Hepatocyte (in vitro differentiated cells): ENCODE results near the gene TACC2. TPM values are rescaled to one million over a fixed set of nuclear protein-coding genes. Genes with fewer than 3 reads are reported as not detected.

Experiments used
- DNase-seq: peaks from one replicate; pipeline ENCODE4 v3.0.0-alpha.2; 2016; ENCODE audit warnings: low spot score
- H2AFZ ChIP-seq: fragments of 200-600 bp; sonication (generic); 2 replicates; pipeline ENCODE4 v1.6.0; 2016; ENCODE audit warnings: antibody characterized with exemption, mild to moderate bottlenecking
- H3K27ac ChIP-seq: fragments of 200-600 bp; sonication (generic); 2 replicates; pipeline ENCODE4 v1.5.1; 2016; ENCODE audit warnings: mild to moderate bottlenecking
- H3K27me3 ChIP-seq: fragments of 200-600 bp; sonication (generic); 2 replicates; pipeline ENCODE4 v1.6.1; 2016
- H3K36me3 ChIP-seq: fragments of 200-600 bp; sonication (generic); replicated peaks from 2 replicates; pipeline ENCODE4 v1.5.1; 2016; ENCODE audit warnings: low read depth; ENCODE audit not compliant: insufficient read depth
- H3K4me1 ChIP-seq: fragments of 200-600 bp; sonication (generic); 2 replicates; pipeline ENCODE4 v1.5.1; 2016; ENCODE audit warnings: mild to moderate bottlenecking, moderate library complexity; ENCODE audit not compliant: insufficient read depth
- H3K4me2 ChIP-seq: fragments of 200-600 bp; sonication (generic); 2 replicates; pipeline ENCODE4 v1.6.0; 2016
- H3K4me3 ChIP-seq: fragments of 200-600 bp; sonication (generic); 2 replicates; pipeline ENCODE4 v1.5.1; 2016; ENCODE audit warnings: mild to moderate bottlenecking
- H3K79me2 ChIP-seq: fragments of 200-600 bp; sonication (generic); 2 replicates; pipeline ENCODE4 v1.6.0; 2017; ENCODE audit warnings: mild to moderate bottlenecking
- H3K9me2 ChIP-seq: fragments of 200-600 bp; sonication (generic); replicated peaks from 2 replicates; pipeline ENCODE4 v1.6.0; 2017; ENCODE audit warnings: mild to moderate bottlenecking; ENCODE audit not compliant: insufficient read depth
- H3K9me3 ChIP-seq: fragments of 200-600 bp; sonication (generic); 2 replicates; pipeline ENCODE4 v1.5.1; 2016; ENCODE audit warnings: low read depth, mild to moderate bottlenecking
- H4K20me1 ChIP-seq: fragments of 200-600 bp; sonication (generic); 2 replicates; pipeline ENCODE4 v1.6.0; 2016; ENCODE audit warnings: mild to moderate bottlenecking; ENCODE audit not compliant: insufficient read depth, poor library complexity, severe bottlenecking
- CTCF ChIP-seq: fragments of 200-600 bp; sonication (generic); IDR thresholded peaks from 2 replicates; pipeline ENCODE4 v1.5.1; 2016; ENCODE audit warnings: antibody characterized with exemption, mild to moderate bottlenecking; ENCODE audit not compliant: poor library complexity
- EZH2 ChIP-seq: fragments of 200-600 bp; sonication (generic); IDR thresholded peaks from 2 replicates; pipeline ENCODE4 v1.6.1; 2016; ENCODE audit warnings: antibody characterized with exemption, mild to moderate bottlenecking, borderline replicate concordance
- EZH2phosphoT487 ChIP-seq: fragments of 200-600 bp; sonication (generic); IDR thresholded peaks from one replicate; pipeline ENCODE4 v1.6.1; 2018; ENCODE audit warnings: antibody characterized with exemption, mild to moderate bottlenecking, low read depth, moderate library complexity; ENCODE audit not compliant: unreplicated experiment, severe bottlenecking
- WGBS: methylation state at CpG from one replicate; pipeline ENCODE4 v1.1.6; 2016; ENCODE audit warnings: low lambda C conversion rate; ENCODE audit errors: missing lambda C conversion rate; 5-methylcytosine and 5-hydroxymethylcytosine counted together
- polyA plus RNA-seq: library from polyadenylated mRNA; unstranded; fragments of >200 nt; fragmentation: Nextera tagmentation; extraction: Ambion mirVana; gene quantifications from 2 replicates; pipeline ENCODE4 v1.2.1, GENCODE V29; 2016
- total RNA-seq: library from RNA; depleted of rRNA; stranded (reverse); fragments of >200 nt; gene quantifications from 2 replicates; pipeline ENCODE4 v1.2.3, GENCODE V29; 2014

TACC2 gene
- total and polyA plus RNA-seq, 2 experiments from 2014 or later, result 20.0 to 34.6 TPM

- H3K36me3 ChIP-seq, result peaks cover 5% of the 10 kb centered on the region
- TF ChIP-seq CTCF (no peak), EZH2 (no peak), EZH2phosphoT487 (no peak)
These were observed 160.9 kb downstream of the TACC2 start for GRCh38 chr10:122149561-122150505.

GRCh38 chr10:122151121-122151694, 162.2 kb downstream of the TACC2 start:
- no peak for DNase-seq
- Histone ChIP-seq H3K27ac (no peak overlapping the region), H4K20me1 (no peaks in the 10 kb centered on the region), H3K36me3 (no peaks in the 10 kb centered on the region), H3K4me2 (no peak overlapping the region), H3K79me2 (peaks cover 4% of the 10 kb centered on the region), H2AFZ (no peak overlapping the region), H3K9me3 (no peaks in the 10 kb centered on the region), H3K4me1 (peaks cover 5% of the 10 kb centered on the region), H3K4me3 (no peak overlapping the region), H3K27me3 (no peaks in the 10 kb centered on the region), H3K9me2 (no peaks in the 10 kb centered on the region)
- WGBS, result 98% methylated on average over 5 of the region's 5 CpGs
- TF ChIP-seq CTCF (no peak), EZH2 (no peak), EZH2phosphoT487 (no peak)

More at GRCh38 chr10:122149561-122150505, 160.9 kb downstream of the TACC2 start:
- Histone ChIP-seq H3K4me2 (no peak overlapping the region), H2AFZ (no peak overlapping the region), H3K9me3 (peaks cover 5% of the 10 kb centered on the region), H3K4me1 (peaks cover 5% of the 10 kb centered on the region), H4K20me1 (no peaks in the 10 kb centered on the region), H3K27me3 (no peaks in the 10 kb centered on the region), H3K9me2 (no peaks in the 10 kb centered on the region), H3K4me3 (no peak overlapping the region), H3K27ac (no peak overlapping the region), H3K79me2 (peaks cover 8% of the 10 kb centered on the region)
- 90% methylated on average over 41 of the region's 41 CpGs for whole genome bisulfite sequencing
- no peak for DNase-seq

- Histone ChIP-seq H3K4me1 (peaks cover 5% of the 10 kb centered on the region), H4K20me1 (no peaks in the 10 kb centered on the region), H3K4me3 (no peak overlapping the region), H3K79me2 (peaks cover 4% of the 10 kb centered on the region), H3K27me3 (no peaks in the 10 kb centered on the region), H2AFZ (no peak overlapping the region), H3K9me2 (no peaks in the 10 kb centered on the region), H3K9me3 (no peaks in the 10 kb centered on the region), H3K4me2 (no peak overlapping the region), H3K27ac (no peak overlapping the region), H3K36me3 (no peaks in the 10 kb centered on the region)
- TF ChIP-seq EZH2phosphoT487 (no peak), EZH2 (no peak), CTCF (no peak)
- no peak for DNase-seq
- WGBS, result 83% methylated on average over 9 of the region's 9 CpGs
These were observed 163.6 kb downstream of the TACC2 start for GRCh38 chr10:122152544-122152943.
